SK-N-SH (cell line): ENCODE measurements around the gene ELP1. TPM values are rescaled to one million over a fixed set of nuclear protein-coding genes. Genes with fewer than 3 reads are reported as not detected.

Experiments used
- CTCF ChIA-PET: fragments of 300-600, 350-600 bp; formaldehyde crosslinking; extraction: SDS; loops from one replicate; lab custom pipeline; 2021; lab: Yijun Ruan, JAX
- POLR2A ChIA-PET: fragments of 350-600 bp; sonication (Branson Sonifier 250); formaldehyde crosslinking; extraction: SDS; loops from one replicate; lab custom pipeline; 2020; ENCODE audit warnings: antibody characterized with exemption, inconsistent platforms; lab: Yijun Ruan, JAX
- DNase-seq: peaks from one replicate; pipeline ENCODE4 v3.0.0; 2012
- H2AFZ ChIP-seq: fragments of 200-600 bp; sonication (generic); 2 replicates; pipeline ENCODE4 v1.8.1; 2016; ENCODE audit warnings: antibody characterized with exemption, mild to moderate bottlenecking, low read depth
- H3F3A ChIP-seq: fragments of 200-600 bp; sonication (generic); replicated peaks from 2 replicates; pipeline ENCODE3; 2016; ENCODE audit warnings: antibody characterized with exemption, mild to moderate bottlenecking; ENCODE audit not compliant: insufficient read depth
- H3K27ac ChIP-seq, 2 experiments: fragments of 200-500 bp in 1 of 2; fragments of 200-600 bp in 1 of 2; sonication (Bioruptor generic) in 1 of 2; sonication (generic), shearing (Covaris generic) in 1 of 2; 2 replicates each; pipeline versions ENCODE4 v1.5.1 to v1.6.1; 2014 to 2016; ENCODE audit warnings: low read depth in 2 of 2, inconsistent platforms in 1 of 2, low read length in 1 of 2, mild to moderate bottlenecking in 1 of 2, mixed read lengths in 1 of 2
- H3K27me3 ChIP-seq: fragments of 200-600 bp; sonication (generic), shearing (Covaris generic); 2 replicates; pipeline ENCODE4 v1.6.1; 2016; ENCODE audit warnings: mixed run types; ENCODE audit not compliant: insufficient read depth
- H3K36me3 ChIP-seq, 2 experiments: fragments of 200-500 bp in 1 of 2; fragments of 200-600 bp in 1 of 2; sonication (Bioruptor generic) in 1 of 2; sonication (generic) in 1 of 2; replicated peaks in 1 of 2; 2 replicates each; pipeline versions ENCODE3 to v1.5.1; 2014 to 2016; ENCODE audit warnings: low read length in 1 of 2, mild to moderate bottlenecking in 1 of 2; ENCODE audit not compliant: insufficient read depth in 2 of 2, control insufficient read depth in 1 of 2
- H3K4me1 ChIP-seq, 2 experiments: fragments of 200-500 bp in 1 of 2; fragments of 200-600 bp in 1 of 2; sonication (Bioruptor generic) in 1 of 2; sonication (generic), shearing (Covaris generic) in 1 of 2; 2 replicates each; pipeline versions ENCODE4 v1.5.1 to v1.6.1; 2014 to 2016; ENCODE audit warnings: low read depth in 1 of 2, low read length in 1 of 2, mixed run types in 1 of 2; ENCODE audit not compliant: insufficient read depth in 2 of 2, control insufficient read depth in 1 of 2
- H3K4me2 ChIP-seq: fragments of 200-600 bp; sonication (generic), shearing (Covaris generic); 2 replicates; pipeline ENCODE4 v1.6.1; 2017; ENCODE audit warnings: mixed run types
- H3K4me3 ChIP-seq, 2 experiments: fragments of 200-500 bp in 1 of 2; fragments of 200-600 bp in 1 of 2; sonication (Bioruptor generic) in 1 of 2; sonication (generic), shearing (Covaris generic) in 1 of 2; 2 replicates each; pipeline versions ENCODE4 v1.5.1 to v1.8.1; 2014 to 2016; ENCODE audit warnings: low read depth in 2 of 2, inconsistent platforms in 1 of 2, low read length in 1 of 2, mild to moderate bottlenecking in 1 of 2, mixed read lengths in 1 of 2, moderate library complexity in 1 of 2
- H3K79me2 ChIP-seq: fragments of 200-600 bp; sonication (generic); 2 replicates; pipeline ENCODE4 v1.8.1; 2017; ENCODE audit warnings: mild to moderate bottlenecking; ENCODE audit not compliant: insufficient read depth
- H3K9ac ChIP-seq: fragments of 200-600 bp; sonication (generic); 2 replicates; pipeline ENCODE4 v1.6.1; 2017; ENCODE audit warnings: mixed run types
- H3K9me2 ChIP-seq: fragments of 200-600 bp; sonication (generic); 2 replicates; pipeline ENCODE4 v1.6.1; 2017; ENCODE audit warnings: mixed run types
- H3K9me3 ChIP-seq: fragments of 200-600 bp; sonication (generic); 2 replicates; pipeline ENCODE4 v1.6.1; 2017; ENCODE audit warnings: mixed run types, mild to moderate bottlenecking, moderate library complexity
- H4K20me1 ChIP-seq: fragments of 200-600 bp; sonication (generic); 2 replicates; pipeline ENCODE4 v1.6.1; 2017; ENCODE audit warnings: mild to moderate bottlenecking, mixed run types; ENCODE audit not compliant: insufficient read depth
- CHD2 ChIP-seq: fragments of 150-350 bp; IDR thresholded peaks from 2 replicates; pipeline ENCODE4 v1.6.1; 2018; ENCODE audit warnings: low read length; ENCODE audit not compliant: partially characterized antibody
- EP300 ChIP-seq, 2 experiments: IDR thresholded peaks; 2 replicates each; pipeline versions ENCODE4 v1.4.0 to v1.6.1; 2012; ENCODE audit warnings: borderline replicate concordance in 1 of 2, low read depth in 1 of 2, low read length in 1 of 2
- EZH2phosphoT487 ChIP-seq: fragments of 200-600 bp; sonication (generic); IDR thresholded peaks from 2 replicates; pipeline ENCODE4 v1.6.1; 2017; ENCODE audit warnings: low read depth, mixed run types, mild to moderate bottlenecking, antibody characterized with exemption, moderate library complexity, borderline replicate concordance
- FOSL2 ChIP-seq: IDR thresholded peaks from 2 replicates; pipeline ENCODE4 v1.4.0; 2012; ENCODE audit warnings: low read depth, mild to moderate bottlenecking, moderate library complexity, borderline replicate concordance
- GATA2 ChIP-seq: sonication (generic); formaldehyde crosslinking; IDR thresholded peaks from 2 replicates; pipeline ENCODE4 v1.5.0; 2020; ENCODE audit warnings: mild to moderate bottlenecking, missing genetic modification reagents
- NRF1 ChIP-seq: IDR thresholded peaks from 2 replicates; pipeline ENCODE4 v1.6.1; 2012; ENCODE audit warnings: low read depth, mild to moderate bottlenecking, low read length
- RXRA ChIP-seq: IDR thresholded peaks from 2 replicates; pipeline ENCODE4 v1.4.0; 2012; ENCODE audit warnings: low read depth, mild to moderate bottlenecking, borderline replicate concordance
- TAF1 ChIP-seq: IDR thresholded peaks from 2 replicates; pipeline ENCODE4 v1.6.1; 2012; ENCODE audit warnings: low read depth, mild to moderate bottlenecking, low read length, moderate library complexity, borderline replicate concordance
- WGBS: methylation state at CpG from one replicate; pipeline ENCODE4 v1.1.6; 2017; ENCODE audit warnings: low lambda C conversion rate; 5-methylcytosine and 5-hydroxymethylcytosine counted together
- polyA plus RNA-seq, 3 experiments: library from polyadenylated mRNA; depleted of rRNA; stranded (reverse); fragments of >200 nt; gene quantifications; 2 replicates each; pipeline ENCODE4 v1.2.3, GENCODE V29; 2012
- TF ChIP-seq, protein P1 (sequence below): IDR thresholded peaks from 2 replicates; pipeline ENCODE4 v1.4.0; 2012; ENCODE audit warnings: low read depth, borderline replicate concordance
- TF ChIP-seq, protein P2 (sequence below): IDR thresholded peaks from 2 replicates; pipeline ENCODE4; 2012
- TF ChIP-seq, protein P3 (sequence below): IDR thresholded peaks from 2 replicates; pipeline ENCODE4 v1.6.1; 2012; ENCODE audit warnings: mild to moderate bottlenecking, low read depth, low read length, moderate library complexity
- TF ChIP-seq, protein P4 (sequence below): IDR thresholded peaks from 2 replicates; pipeline ENCODE4 v1.4.0; 2012; ENCODE audit warnings: low read depth
- TF ChIP-seq, protein P5 (sequence below): fragments of 150-350 bp; IDR thresholded peaks from 2 replicates; pipeline ENCODE4 v1.6.1; 2016; ENCODE audit warnings: mild to moderate bottlenecking, low read depth, low read length
- TF ChIP-seq, protein P6 (sequence below): IDR thresholded peaks from 2 replicates; pipeline ENCODE4 v1.4.0; 2012; ENCODE audit warnings: low read depth, borderline replicate concordance
- TF ChIP-seq, protein P7 (sequence below): fragments of 150-350 bp; IDR thresholded peaks from 2 replicates; pipeline ENCODE4 v1.6.1; 2017; ENCODE audit warnings: antibody characterized with exemption, low read length, low read depth, borderline replicate concordance

The ELP1 gene
- polyA plus RNA-seq, 1 of the 3 experiments (the other 2 are of a cell fraction): 19.1 TPM

DNA sequence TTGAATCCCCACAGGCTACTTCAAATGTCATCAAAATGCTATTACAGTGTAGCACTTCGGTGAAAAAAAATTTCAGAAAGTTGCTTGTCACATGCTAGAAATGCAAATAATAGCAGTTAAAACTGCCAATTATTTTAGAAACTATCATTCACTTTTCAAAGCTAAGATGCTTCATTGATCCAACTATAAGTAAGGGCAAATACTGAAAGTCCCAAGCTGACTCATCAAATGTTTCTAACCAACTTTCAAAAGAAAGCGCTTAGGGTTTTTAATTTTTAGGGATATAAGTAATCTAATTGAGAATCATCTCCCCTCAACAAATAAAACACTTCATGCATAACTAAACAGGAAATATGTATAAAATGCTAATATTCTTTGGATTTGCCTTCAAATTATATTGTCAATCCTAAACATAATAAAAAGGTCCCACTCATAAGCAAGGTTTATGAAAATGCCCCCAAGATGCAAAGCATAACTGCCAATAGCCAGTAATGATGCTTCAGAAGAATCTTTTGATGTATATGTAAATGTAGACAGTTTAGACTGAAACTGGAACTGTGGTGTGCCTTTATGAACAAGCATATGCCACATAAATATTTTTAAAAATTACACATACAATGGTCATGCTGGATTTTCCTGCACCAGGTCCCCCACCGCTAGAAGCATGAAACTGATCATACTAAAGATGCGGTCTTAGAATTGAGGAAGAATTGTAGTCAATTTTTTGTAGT, 59.7 kb downstream of the ELP1 start:
- Histone ChIP-seq H3K9me3 (no peaks in the 10 kb centered on the region), H3K27ac (no peak overlapping the region), H3K4me1 (no peaks in the 10 kb centered on the region), H4K20me1 (no peaks in the 10 kb centered on the region), H3K27me3 (no peaks in the 10 kb centered on the region), H3K4me2 (no peak overlapping the region), H3K4me3 (no peak overlapping the region), H3K9me2 (no peaks in the 10 kb centered on the region), H3F3A (no peaks in the 10 kb centered on the region), H3K9ac (no peak overlapping the region), H3K36me3 (peaks cover 61 to 74% of the 10 kb centered on the region in 2 experiments), H2AFZ (no peak overlapping the region), H3K79me2 (no peaks in the 10 kb centered on the region)
- WGBS: 98% methylated on average over 4 of the region's 4 CpGs
- ChIA-PET POLR2A (no interaction called here), CTCF (interaction anchor here (0.6 kb wide), 1 partner anchor 299 kb away, joined by 3 read pairs; no protein-coding TSS in a partner anchor)
- TF ChIP-seq, protein P1, sequence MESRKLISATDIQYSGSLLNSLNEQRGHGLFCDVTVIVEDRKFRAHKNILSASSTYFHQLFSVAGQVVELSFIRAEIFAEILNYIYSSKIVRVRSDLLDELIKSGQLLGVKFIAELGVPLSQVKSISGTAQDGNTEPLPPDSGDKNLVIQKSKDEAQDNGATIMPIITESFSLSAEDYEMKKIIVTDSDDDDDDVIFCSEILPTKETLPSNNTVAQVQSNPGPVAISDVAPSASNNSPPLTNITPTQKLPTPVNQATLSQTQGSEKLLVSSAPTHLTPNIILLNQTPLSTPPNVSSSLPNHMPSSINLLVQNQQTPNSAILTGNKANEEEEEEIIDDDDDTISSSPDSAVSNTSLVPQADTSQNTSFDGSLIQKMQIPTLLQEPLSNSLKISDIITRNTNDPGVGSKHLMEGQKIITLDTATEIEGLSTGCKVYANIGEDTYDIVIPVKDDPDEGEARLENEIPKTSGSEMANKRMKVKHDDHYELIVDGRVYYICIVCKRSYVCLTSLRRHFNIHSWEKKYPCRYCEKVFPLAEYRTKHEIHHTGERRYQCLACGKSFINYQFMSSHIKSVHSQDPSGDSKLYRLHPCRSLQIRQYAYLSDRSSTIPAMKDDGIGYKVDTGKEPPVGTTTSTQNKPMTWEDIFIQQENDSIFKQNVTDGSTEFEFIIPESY: no peak
- TF ChIP-seq, protein P2, sequence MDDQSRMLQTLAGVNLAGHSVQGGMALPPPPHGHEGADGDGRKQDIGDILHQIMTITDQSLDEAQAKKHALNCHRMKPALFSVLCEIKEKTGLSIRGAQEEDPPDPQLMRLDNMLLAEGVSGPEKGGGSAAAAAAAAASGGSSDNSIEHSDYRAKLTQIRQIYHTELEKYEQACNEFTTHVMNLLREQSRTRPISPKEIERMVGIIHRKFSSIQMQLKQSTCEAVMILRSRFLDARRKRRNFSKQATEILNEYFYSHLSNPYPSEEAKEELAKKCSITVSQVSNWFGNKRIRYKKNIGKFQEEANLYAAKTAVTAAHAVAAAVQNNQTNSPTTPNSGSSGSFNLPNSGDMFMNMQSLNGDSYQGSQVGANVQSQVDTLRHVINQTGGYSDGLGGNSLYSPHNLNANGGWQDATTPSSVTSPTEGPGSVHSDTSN: no peak
- TF ChIP-seq, protein P3, sequence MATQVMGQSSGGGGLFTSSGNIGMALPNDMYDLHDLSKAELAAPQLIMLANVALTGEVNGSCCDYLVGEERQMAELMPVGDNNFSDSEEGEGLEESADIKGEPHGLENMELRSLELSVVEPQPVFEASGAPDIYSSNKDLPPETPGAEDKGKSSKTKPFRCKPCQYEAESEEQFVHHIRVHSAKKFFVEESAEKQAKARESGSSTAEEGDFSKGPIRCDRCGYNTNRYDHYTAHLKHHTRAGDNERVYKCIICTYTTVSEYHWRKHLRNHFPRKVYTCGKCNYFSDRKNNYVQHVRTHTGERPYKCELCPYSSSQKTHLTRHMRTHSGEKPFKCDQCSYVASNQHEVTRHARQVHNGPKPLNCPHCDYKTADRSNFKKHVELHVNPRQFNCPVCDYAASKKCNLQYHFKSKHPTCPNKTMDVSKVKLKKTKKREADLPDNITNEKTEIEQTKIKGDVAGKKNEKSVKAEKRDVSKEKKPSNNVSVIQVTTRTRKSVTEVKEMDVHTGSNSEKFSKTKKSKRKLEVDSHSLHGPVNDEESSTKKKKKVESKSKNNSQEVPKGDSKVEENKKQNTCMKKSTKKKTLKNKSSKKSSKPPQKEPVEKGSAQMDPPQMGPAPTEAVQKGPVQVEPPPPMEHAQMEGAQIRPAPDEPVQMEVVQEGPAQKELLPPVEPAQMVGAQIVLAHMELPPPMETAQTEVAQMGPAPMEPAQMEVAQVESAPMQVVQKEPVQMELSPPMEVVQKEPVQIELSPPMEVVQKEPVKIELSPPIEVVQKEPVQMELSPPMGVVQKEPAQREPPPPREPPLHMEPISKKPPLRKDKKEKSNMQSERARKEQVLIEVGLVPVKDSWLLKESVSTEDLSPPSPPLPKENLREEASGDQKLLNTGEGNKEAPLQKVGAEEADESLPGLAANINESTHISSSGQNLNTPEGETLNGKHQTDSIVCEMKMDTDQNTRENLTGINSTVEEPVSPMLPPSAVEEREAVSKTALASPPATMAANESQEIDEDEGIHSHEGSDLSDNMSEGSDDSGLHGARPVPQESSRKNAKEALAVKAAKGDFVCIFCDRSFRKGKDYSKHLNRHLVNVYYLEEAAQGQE: no peak
- TF ChIP-seq EP300 (IDR thresholded peaks at IDR 0.05; ENCODE audit: borderline replicate concordance in 1 of 2, low read depth in 1 of 2, low read length in 1 of 2) (no peak), GATA2 (CRISPR knock-in tag) (no peak), NRF1 (no peak), CHD2 (no peak), FOSL2 (no peak), EZH2phosphoT487 (no peak), RXRA (no peak), TAF1 (no peak)
- TF ChIP-seq, protein P4, sequence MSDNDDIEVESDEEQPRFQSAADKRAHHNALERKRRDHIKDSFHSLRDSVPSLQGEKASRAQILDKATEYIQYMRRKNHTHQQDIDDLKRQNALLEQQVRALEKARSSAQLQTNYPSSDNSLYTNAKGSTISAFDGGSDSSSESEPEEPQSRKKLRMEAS: no peak
- TF ChIP-seq, protein P5, sequence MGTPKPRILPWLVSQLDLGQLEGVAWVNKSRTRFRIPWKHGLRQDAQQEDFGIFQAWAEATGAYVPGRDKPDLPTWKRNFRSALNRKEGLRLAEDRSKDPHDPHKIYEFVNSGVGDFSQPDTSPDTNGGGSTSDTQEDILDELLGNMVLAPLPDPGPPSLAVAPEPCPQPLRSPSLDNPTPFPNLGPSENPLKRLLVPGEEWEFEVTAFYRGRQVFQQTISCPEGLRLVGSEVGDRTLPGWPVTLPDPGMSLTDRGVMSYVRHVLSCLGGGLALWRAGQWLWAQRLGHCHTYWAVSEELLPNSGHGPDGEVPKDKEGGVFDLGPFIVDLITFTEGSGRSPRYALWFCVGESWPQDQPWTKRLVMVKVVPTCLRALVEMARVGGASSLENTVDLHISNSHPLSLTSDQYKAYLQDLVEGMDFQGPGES: no peak
- TF ChIP-seq, protein P6, sequence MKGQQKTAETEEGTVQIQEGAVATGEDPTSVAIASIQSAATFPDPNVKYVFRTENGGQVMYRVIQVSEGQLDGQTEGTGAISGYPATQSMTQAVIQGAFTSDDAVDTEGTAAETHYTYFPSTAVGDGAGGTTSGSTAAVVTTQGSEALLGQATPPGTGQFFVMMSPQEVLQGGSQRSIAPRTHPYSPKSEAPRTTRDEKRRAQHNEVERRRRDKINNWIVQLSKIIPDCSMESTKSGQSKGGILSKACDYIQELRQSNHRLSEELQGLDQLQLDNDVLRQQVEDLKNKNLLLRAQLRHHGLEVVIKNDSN: no peak
- TF ChIP-seq, protein P7, sequence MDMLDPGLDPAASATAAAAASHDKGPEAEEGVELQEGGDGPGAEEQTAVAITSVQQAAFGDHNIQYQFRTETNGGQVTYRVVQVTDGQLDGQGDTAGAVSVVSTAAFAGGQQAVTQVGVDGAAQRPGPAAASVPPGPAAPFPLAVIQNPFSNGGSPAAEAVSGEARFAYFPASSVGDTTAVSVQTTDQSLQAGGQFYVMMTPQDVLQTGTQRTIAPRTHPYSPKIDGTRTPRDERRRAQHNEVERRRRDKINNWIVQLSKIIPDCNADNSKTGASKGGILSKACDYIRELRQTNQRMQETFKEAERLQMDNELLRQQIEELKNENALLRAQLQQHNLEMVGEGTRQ: no peak
- no peak for DNase-seq
